BLaER1 treated with 17β-estradiol and CSF1 and Interleukin-3, amounts not matched to agents 10 nM and 100 nM (cell line): ENCODE data around the gene CACHD1.

Source experiments
- H3K27ac ChIP-seq, 11 experiments: shearing (Covaris generic); formaldehyde crosslinking; 2 replicates each; pipeline ENCODE4 v1.8.1; 2022
- H3K27me3 ChIP-seq, 11 experiments: shearing (Covaris generic); formaldehyde crosslinking; 2 replicates each; pipeline ENCODE4 v1.8.1; 2022
- H3K36me3 ChIP-seq, 11 experiments: shearing (Covaris generic); formaldehyde crosslinking; 2 replicates each; pipeline ENCODE4 v1.8.1; 2022
- H3K4me1 ChIP-seq, 10 experiments: shearing (Covaris generic); formaldehyde crosslinking; 2 replicates each; pipeline ENCODE4 v1.8.1; 2022
- H3K4me2 ChIP-seq, 11 experiments: shearing (Covaris generic); formaldehyde crosslinking; 2 replicates each; pipeline ENCODE4 v1.8.1; 2022
- H3K4me3 ChIP-seq, 10 experiments: shearing (Covaris generic); formaldehyde crosslinking; 2 replicates each; pipeline ENCODE4 v1.8.1; 2022
- H3K9ac ChIP-seq, 11 experiments: shearing (Covaris generic); formaldehyde crosslinking; 2 replicates each; pipeline ENCODE4 v1.8.1; 2022
- H3K9me3 ChIP-seq, 11 experiments: shearing (Covaris generic); formaldehyde crosslinking; replicated peaks in 1 of 11; 2 replicates each; pipeline ENCODE4 v1.8.1; 2022
- H4K20me1 ChIP-seq, 11 experiments: shearing (Covaris generic); formaldehyde crosslinking; 2 replicates each; pipeline ENCODE4 v1.8.1; 2022
- Cebpa-rat ChIP-seq, 11 experiments: shearing (Covaris generic); IDR thresholded peaks; 2 replicates each; pipeline ENCODE4 v1.8.1; 2022

Gene CACHD1

DNA sequence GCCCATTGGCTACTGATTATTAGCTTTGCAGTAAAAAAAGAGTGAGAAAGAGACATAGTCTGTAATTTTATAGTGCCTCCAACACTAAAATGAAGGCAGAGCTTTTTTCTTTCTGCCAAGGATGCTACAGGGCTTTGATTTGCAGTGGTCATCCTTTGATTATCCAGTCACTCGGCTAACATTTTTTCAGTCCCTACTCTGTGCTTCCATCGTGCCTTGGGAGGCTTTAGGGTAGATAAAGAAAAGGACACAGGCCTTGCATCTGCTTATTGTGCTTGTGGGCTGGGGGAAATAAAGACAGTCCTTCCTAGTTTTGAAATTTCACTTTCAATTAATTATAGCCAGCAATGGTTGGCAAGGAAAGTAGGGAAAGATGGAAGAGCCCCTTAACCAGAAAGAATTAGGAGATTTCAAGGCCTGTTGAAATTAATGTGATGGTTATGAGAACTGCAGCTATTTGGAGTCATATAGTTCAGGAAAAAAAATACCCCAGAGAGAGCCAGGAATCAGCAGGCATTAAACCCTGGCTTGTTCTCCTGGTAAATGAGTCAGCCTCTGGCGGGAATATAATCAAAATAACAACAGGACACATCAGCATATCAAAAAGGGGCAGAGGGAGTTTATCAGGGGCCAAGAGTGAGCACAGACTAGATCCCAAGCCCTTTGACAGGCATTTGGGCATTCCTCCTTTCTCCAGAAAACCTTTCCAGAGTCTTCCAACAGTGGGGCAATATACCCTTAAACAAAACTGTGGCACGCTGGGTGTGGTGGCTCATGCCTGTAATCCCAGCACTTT is 27.4 kb downstream of the CACHD1 start:
- no peak for TF ChIP-seq Cebpa-rat (IDR thresholded peaks at IDR 0.05)
- Histone ChIP-seq H3K27me3 (no peaks in the 10 kb centered on the region), H4K20me1 (no peaks in the 10 kb centered on the region), H3K4me3 (no peak overlapping the region), H3K27ac (no peak overlapping the region), H3K36me3 (no peaks in the 10 kb centered on the region), H3K9ac (no peak overlapping the region), H3K9me3 (peaks cover 0 to 6% (median 0%) of the 10 kb centered on the region in 11 experiments; a peak in 2 of 22 replicates), H3K4me2 (no peak overlapping the region), H3K4me1 (peaks cover 0 to 7% (median 0%) of the 10 kb centered on the region in 10 experiments; a peak in 4 of 20 replicates)

DNA sequence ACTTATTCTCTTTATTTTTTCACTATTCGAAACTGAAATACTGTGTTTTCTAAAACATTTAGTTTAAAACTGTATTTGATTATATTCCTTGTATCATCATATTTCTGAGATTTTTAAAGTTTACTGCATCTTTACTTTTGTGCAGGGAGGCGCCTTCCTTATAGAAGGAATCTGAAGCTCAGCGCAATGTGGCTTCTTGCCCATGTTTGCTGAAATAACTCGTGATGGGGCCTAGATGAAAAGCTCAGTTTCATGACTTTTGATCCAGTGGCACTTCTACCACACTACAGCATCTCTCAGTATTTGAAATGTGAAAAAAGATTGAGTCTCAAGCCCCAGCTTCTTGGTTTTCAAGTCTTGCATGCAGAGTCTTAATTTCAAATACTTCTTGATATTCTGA is 28.4 kb downstream of the CACHD1 start:
- H3K4me1 ChIP-seq, result peaks cover 5 to 18% (median 7%) of the 10 kb centered on the region in 10 experiments; a peak in 17 of 20 replicates
- no peak overlapping the region for H3K27ac ChIP-seq

DNA sequence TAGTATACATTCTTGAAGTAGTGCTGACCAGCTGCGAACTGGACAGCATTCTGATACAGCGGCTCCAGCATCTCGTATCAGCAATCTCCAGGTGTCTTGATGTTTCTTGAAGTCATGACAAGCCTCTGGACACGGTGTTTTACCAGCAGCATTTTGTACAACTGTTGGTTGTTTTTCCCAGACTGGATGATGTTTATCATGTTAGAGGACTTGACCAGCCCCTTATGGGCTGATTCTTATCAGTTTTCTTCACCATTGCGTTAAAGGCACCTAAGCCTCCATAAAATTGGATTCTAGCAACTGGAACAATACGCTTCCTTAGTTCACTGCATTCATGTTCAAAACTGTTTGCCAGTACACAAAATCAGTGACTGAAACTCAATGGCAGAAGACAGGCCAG is 29.1 kb downstream of the CACHD1 start:
- no peak for TF ChIP-seq Cebpa-rat (IDR thresholded peaks at IDR 0.05)
- Histone ChIP-seq H3K27ac (no peak overlapping the region), H3K27me3 (no peaks in the 10 kb centered on the region), H3K9me3 (no peaks in the 10 kb centered on the region), H3K4me3 (no peak overlapping the region), H3K9ac (no peak overlapping the region), H3K4me1 (peaks cover 5 to 23% (median 7%) of the 10 kb centered on the region in 10 experiments; a peak in 17 of 20 replicates), H3K4me2 (no peak overlapping the region), H3K36me3 (no peaks in the 10 kb centered on the region), H4K20me1 (no peaks in the 10 kb centered on the region)

More for the DNA sequence above, 28.4 kb downstream of the CACHD1 start:
- H3K9me3 ChIP-seq, result no peaks in the 10 kb centered on the region
- TF ChIP-seq Cebpa-rat (IDR thresholded peaks at IDR 0.05), result no peak
- no peak overlapping the region for H3K4me2 ChIP-seq
- no peak overlapping the region for H3K9ac ChIP-seq
- H3K36me3 ChIP-seq, result no peaks in the 10 kb centered on the region
- H3K4me3 ChIP-seq, result no peak overlapping the region
- H4K20me1 ChIP-seq, result no peaks in the 10 kb centered on the region
- H3K27me3 ChIP-seq, result no peaks in the 10 kb centered on the region

DNA sequence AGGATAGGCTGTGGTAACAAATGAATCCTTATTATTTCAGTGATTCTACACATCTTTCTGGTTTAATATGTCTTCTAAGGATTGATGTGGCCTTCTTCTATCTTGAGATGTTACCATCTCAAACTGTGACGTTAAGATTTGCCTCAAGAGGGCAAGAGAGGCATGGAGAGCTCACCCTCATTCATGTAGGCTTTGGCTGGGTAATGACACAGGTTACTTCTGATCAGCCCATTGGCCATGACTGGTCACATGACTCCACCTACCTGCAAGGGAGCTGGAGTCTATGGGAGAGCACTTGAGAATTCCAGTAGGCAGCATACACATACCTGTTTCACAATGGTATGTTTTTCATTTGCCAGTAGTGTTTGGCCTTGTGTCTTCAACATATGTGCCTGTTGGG is 30.0 kb downstream of the CACHD1 start:
- TF ChIP-seq Cebpa-rat (IDR thresholded peaks at IDR 0.05), result no peak
- H3K9me3 ChIP-seq, result no peaks in the 10 kb centered on the region
- H3K27me3 ChIP-seq, result no peaks in the 10 kb centered on the region
- no peak overlapping the region for H3K4me3 ChIP-seq
- no peak overlapping the region for H3K27ac ChIP-seq
- no peaks in the 10 kb centered on the region for H3K36me3 ChIP-seq
- no peaks in the 10 kb centered on the region for H4K20me1 ChIP-seq
- no peak overlapping the region for H3K9ac ChIP-seq
- peaks cover 10 to 26% (median 16%) of the 10 kb centered on the region in 10 experiments; a peak in 19 of 20 replicates for H3K4me1 ChIP-seq
- no peak overlapping the region for H3K4me2 ChIP-seq

DNA sequence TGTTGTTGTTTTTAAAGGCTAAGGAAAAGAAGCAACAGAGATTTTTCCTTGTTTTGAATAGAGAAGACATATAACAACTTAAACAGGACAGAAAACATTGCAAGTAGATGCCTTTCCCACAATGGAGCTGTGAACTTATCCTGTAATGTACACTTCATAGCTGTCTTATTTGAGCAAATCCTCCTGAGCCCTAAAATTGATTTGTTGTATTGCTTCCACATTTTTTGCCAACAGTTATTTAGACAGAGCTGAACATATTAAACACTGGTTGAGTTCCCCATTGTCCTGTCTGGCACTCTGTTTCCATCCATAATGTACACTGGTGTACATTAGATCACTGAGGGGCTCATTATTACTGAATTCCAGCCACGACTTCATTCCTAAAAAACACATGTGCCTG is 32.2 kb downstream of the CACHD1 start:
- no peak for TF ChIP-seq Cebpa-rat (IDR thresholded peaks at IDR 0.05)
- H3K27ac ChIP-seq, result no peak overlapping the region

DNA sequence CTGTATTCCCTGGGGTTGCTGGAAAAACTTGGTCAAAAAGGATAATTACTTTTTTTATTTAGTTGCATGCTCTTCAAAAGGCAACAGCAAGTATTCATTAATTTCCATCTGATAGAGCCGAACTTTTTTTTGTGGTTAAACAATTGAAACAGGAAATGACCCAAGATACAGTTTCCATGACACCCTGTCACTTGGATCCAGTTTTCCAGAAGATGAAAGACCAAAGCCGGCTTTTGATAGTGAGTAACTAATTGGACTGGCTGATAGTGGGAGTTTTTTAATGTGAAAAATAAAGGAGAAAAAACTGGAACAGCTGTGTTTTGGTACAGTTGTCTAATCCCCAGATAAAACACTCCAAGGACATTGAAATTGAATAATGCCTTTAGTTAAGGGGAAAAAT is 33.0 kb downstream of the CACHD1 start:
- no peaks in the 10 kb centered on the region for H3K27me3 ChIP-seq
- H3K4me2 ChIP-seq, result peak overlapping the region in 9 of 11 experiments; percentile 26 to 60 (median 40); a peak in 16 of 22 replicates
- no peak for TF ChIP-seq Cebpa-rat (IDR thresholded peaks at IDR 0.05)
- H3K4me3 ChIP-seq, result no peak overlapping the region
- peaks cover 11 to 48% (median 38%) of the 10 kb centered on the region in 10 experiments; a peak in 19 of 20 replicates for H3K4me1 ChIP-seq
- no peak overlapping the region for H3K27ac ChIP-seq
- H4K20me1 ChIP-seq, result no peaks in the 10 kb centered on the region
- no peak overlapping the region for H3K9ac ChIP-seq
- H3K36me3 ChIP-seq, result no peaks in the 10 kb centered on the region
- H3K9me3 ChIP-seq, result no peaks in the 10 kb centered on the region

More for the DNA sequence above, 32.2 kb downstream of the CACHD1 start:
- Histone ChIP-seq H4K20me1 (no peaks in the 10 kb centered on the region), H3K4me1 (peaks cover 11 to 41% (median 31%) of the 10 kb centered on the region in 10 experiments; a peak in 19 of 20 replicates), H3K36me3 (no peaks in the 10 kb centered on the region), H3K4me3 (no peak overlapping the region), H3K4me2 (peak overlapping the region in 2 of 11 experiments; percentile 34 to 59; a peak in 1 of 22 replicates), H3K9me3 (no peaks in the 10 kb centered on the region), H3K9ac (no peak overlapping the region), H3K27me3 (no peaks in the 10 kb centered on the region)

DNA sequence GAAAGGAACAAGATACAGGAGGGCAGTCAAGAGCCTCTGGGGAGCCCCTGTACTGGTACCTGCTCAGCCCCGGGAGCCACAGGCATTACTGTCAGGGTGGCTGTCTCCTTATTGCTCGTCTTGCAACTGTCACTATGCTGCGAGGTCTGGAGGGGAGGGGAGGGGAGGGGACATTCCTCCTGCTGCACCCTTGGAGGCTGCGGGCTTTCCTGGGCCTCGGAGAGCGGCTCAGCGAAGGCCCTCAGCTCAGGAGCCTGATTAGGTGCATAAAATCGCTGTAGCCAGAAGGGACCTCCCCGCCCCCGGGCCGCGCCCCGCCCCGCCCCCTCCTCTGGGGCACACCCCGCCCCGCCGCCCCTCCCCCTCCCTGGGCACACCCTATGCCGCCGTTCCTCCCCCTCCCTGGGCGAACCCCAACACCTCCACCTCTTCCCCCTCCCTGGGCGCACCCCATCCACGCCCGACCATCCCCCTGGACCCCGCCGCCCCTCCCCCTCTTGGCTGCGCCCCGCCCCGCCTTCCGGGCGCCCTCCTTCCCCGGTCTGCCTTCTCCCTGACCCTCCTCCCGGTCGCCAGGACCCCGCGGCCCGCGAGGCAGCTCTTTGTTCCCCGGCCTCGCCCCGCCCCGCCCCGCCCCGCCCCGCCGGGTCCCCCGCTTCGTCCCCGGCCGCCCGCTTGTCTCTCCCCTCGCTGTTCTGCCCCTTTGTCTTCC is 35.5 kb downstream of the CACHD1 start:
- Histone ChIP-seq H3K4me3 (peak overlapping the region; percentile 55 to 72 (median 60)), H3K36me3 (no peaks in the 10 kb centered on the region), H3K4me2 (peak overlapping the region; percentile 76 to 93 (median 86)), H3K27me3 (no peaks in the 10 kb centered on the region), H3K9ac (peak overlapping the region; percentile 49 to 79 (median 77); a peak in 21 of 22 replicates), H3K4me1 (peaks cover 11 to 61% (median 47%) of the 10 kb centered on the region in 10 experiments; a peak in 19 of 20 replicates), H3K27ac (peak overlapping the region in 9 of 11 experiments; percentile 52 to 83 (median 75); a peak in 17 of 22 replicates), H3K9me3 (no peaks in the 10 kb centered on the region), H4K20me1 (no peaks in the 10 kb centered on the region)
- TF ChIP-seq Cebpa-rat (IDR thresholded peaks at IDR 0.05), result no peak

DNA sequence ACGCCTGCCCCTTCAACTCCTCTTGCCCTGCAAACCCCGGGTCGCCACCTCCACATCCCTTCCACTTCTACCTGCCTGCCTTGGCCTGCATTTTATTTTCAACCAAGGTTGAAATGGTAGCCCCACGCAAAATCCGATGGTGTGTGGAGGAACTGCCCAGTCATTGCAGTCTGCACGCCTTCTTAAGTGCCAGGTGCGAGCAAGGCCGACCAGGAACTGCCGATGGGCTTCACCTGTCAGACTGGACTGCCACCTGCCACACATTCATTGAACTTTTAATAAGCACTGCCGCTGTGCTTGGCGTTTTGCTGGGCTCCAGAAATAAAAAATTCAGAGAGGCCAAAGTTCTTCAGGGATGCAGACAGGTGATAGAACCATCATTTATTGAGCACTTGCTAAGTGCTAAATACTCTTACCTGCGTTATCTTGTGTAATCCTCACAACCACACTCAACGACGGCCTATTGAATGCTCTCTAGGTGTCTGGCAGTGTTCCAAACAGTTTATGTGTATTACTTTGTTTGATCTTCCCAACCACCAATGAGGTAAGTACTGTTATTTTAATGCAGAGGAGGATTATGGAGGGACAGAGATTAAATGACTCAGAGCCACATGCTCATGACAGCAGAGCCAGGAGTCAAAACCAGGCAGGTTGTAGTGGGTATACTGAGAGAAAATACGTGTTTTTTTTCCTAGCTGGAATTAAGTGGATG is 36.2 kb downstream of the CACHD1 start:
- no peaks in the 10 kb centered on the region for H3K36me3 ChIP-seq
- no peaks in the 10 kb centered on the region for H4K20me1 ChIP-seq
- no peaks in the 10 kb centered on the region for H3K27me3 ChIP-seq
- H3K4me2 ChIP-seq, result peak overlapping the region; percentile 66 to 86 (median 80)
- peaks cover 18 to 68% (median 54%) of the 10 kb centered on the region in 10 experiments for H3K4me1 ChIP-seq
- H3K4me3 ChIP-seq, result peak overlapping the region; percentile 25 to 70 (median 59); a peak in 19 of 20 replicates
- peak overlapping the region in 10 of 11 experiments; percentile 34 to 79 (median 78); a peak in 19 of 22 replicates for H3K9ac ChIP-seq
- H3K27ac ChIP-seq, result peak overlapping the region in 9 of 11 experiments; percentile 52 to 83 (median 75); a peak in 18 of 22 replicates
- no peaks in the 10 kb centered on the region for H3K9me3 ChIP-seq
- TF ChIP-seq Cebpa-rat (IDR thresholded peaks at IDR 0.05), result no peak
